ENCODE data around the gene WWOX.

GRCh38 chr16:78217276-78217675 lies 117.8 kb downstream of the WWOX start:
- TF ChIP-seq CTCF (IDR thresholded peaks at IDR 0.05): no peak
- no peak for TF ChIP-seq POLR2A (IDR thresholded peaks at IDR 0.05)

All from right lobe of liver (tissue), 4 donors.